GM19328 (cell line): ENCODE data around the gene IQUB.
"Not testable (repeated sequence)": the region's sequence is repeated elsewhere in the genome, so short reads cannot be mapped to it uniquely, and the experiment has no call there.

Experiments
- ATAC-seq: cut with Tn5 transposase; IDR thresholded peaks from one replicate; pipeline ENCODE4 v1.9.1; 2021; ENCODE audit warnings: mild to moderate bottlenecking, moderate library complexity; ENCODE audit not compliant: unreplicated experiment

Gene IQUB

GRCh38 chr7:123494193-123494796 is 40.1 kb downstream of the IQUB start:
- ATAC-seq, result no peak

- peak; percentile 62 for ATAC-seq
Measured at GRCh38 chr7:123492485-123492884, 41.9 kb downstream of the IQUB start.

GRCh38 chr7:123485721-123486120 is 48.7 kb downstream of the IQUB start:
- ATAC-seq, result no peak

DNA sequence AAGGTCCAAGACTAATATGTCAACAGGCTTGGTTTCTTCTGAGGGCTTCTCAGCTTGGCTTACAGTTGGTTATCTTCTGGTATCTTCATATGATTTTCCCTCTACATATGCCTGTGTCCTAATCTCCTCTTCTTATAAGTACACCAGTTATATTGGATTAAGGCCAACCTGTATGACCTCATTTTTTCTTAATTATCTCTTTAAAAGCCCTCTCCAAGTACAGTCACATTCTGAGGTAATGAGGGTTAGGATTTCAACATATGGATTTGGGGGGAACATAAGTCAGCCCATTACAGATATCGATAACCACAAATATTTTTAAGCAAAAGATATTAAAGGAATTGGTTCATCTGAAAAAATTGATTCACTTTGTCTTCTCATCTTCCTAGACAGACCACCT is 49.2 kb downstream of the IQUB start:
- no peak for ATAC-seq

GRCh38 chr7:123484199-123484598 is 50.2 kb downstream of the IQUB start:
- no peak for ATAC-seq

DNA sequence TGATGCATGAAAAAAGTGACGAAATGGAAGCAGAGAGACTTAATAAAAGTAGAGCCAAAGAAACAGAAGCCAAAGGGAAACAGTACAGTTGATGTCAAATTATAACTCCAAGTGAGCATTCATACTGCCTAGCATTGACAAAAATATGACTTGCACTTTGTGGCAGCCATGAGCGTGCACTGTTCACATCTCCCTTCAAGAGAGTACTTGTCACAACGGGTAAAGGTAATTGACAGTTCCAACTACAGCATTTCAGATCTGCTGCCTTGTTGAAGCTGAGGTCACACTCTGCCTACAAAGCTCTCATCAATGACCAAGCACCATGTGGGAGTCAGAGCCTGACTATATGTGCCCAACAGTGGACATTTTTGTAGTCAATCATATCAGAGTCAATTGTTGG is 54.3 kb downstream of the IQUB start:
- ATAC-seq, result no peak

DNA sequence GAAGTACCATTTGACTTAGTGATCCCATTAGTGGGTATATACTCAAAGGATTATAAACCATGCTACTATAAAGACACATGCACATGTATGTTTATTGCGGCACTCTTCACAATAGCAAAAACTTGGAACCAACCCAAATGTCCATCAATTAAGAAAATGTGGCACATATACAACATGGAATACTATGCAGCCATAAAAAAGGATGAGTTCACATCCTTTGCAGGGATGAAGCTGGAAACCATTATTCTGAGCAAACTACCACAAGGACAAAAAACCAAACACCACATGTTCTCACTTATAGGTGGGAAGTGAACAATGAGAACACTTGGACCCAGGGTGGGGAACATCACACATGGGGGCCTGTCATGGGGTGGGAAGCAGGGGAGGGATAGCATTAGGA is 56.3 kb downstream of the IQUB start:
- not testable (repeated sequence) for ATAC-seq

- ATAC-seq, result no peak
Measured at GRCh38 chr7:123472750-123473445, 61.5 kb downstream of the IQUB start.

GRCh38 chr7:123472327-123472726 is 62.1 kb downstream of the IQUB start:
- no peak for ATAC-seq

- no peak for ATAC-seq
Measured at GRCh38 chr7:123468303-123468702, 66.1 kb downstream of the IQUB start.

DNA sequence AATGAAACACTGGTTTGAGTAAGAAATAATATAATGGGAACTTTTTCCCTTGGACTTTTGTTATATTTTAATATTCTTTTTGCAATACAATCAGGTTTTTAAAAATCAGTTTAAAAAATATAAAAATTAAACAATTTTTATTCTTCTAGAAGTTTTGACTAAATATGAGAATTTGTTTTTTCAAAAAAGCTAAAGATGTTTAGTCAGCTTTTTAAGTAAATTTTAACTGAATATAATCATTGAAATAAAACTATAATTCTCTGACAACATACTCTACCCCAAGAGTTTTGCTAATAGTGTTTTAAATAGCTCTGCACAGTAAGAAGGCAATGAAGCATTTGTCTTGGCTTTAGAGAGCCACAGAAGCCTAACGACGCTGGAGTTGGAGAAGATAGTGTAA is 70.5 kb downstream of the IQUB start:
- no peak for ATAC-seq

DNA sequence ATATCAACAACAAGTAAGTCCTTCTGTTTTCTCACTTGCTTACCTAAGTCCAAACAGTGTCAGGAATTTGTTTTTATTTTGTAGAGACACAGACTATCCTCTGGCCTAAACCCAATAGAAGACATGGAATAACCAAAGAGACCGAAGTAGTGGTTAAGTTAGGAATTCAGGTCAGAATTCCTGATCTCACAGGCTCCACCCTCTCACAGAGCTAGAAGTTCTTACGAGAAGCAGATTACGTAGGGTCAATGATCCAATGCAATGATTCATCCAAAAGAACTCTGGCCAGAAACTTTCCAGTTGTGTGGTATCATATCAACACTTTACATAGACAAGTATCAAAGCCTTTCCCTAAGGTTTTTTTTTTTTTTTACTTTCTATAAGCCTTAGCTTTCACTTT is 73.8 kb downstream of the IQUB start:
- no peak for ATAC-seq

- ATAC-seq, result no peak
Measured at GRCh38 chr7:123455965-123456470, 78.4 kb downstream of the IQUB start.

DNA sequence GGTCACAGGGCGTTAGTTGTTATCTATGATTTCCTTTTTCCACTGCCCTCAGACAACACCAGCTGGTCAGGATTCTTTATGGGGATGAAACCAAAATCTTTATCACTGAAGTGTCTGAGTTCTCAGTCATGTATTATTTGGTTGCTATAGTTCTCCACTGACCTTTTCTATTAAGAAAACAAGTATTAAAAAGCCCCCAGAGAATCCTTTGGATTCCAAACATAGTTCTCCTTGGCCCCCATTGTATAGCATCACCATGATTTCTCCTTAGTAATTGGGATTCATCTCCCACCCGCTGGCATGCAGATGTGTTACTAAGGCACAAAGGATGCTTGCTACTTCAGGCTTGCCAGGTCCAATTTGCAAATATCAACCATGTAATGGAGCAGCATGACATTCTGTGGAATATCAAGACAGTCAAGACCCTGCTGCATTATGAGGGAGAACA is 94.3 kb downstream of the IQUB start:
- no peak for ATAC-seq

DNA sequence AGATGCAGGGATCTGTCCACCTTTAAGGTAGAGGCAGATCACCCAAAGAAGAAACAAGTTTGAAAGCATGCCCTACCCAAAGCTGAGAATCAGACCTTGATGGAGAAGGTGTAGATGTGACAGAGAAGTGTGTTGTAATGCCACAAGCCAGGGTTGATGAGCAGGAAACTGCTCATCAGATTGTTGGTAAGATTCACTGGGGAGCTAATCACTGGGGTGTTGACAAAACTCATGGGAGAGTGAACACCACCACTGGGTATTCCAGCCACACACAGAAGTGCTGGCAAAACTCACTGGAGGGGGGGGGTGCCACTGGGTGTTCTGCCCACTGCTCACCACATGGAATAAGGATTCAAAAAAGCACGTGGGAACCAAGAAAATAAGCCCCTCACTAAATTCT is 95.2 kb downstream of the IQUB start:
- ATAC-seq, result no peak

DNA sequence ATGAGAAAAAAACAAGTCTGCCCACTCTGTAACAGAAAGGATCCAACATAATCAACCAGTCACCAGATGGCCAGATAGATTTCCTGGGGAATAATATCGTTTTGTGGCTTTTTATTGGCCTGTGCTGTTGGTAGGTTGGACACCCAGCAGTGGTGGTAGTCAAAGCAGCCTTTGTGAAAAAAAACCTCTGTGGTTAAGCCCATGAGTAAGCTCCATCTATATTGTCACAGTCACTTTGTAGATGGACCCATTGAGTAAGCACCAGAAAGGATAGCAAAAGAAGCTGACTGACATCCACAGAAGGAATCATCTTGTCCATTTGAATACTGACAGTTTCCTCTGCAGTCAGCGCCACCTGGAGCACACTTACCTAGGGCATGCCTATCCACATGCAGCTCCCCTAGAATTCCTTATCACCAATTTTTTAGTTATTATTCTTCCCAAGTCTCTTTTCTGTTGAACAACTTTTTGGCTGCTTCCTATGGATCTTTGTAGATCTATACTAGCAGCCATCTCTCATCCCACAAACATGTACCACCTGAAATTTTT is 96.9 kb downstream of the IQUB start:
- ATAC-seq, result no peak

DNA sequence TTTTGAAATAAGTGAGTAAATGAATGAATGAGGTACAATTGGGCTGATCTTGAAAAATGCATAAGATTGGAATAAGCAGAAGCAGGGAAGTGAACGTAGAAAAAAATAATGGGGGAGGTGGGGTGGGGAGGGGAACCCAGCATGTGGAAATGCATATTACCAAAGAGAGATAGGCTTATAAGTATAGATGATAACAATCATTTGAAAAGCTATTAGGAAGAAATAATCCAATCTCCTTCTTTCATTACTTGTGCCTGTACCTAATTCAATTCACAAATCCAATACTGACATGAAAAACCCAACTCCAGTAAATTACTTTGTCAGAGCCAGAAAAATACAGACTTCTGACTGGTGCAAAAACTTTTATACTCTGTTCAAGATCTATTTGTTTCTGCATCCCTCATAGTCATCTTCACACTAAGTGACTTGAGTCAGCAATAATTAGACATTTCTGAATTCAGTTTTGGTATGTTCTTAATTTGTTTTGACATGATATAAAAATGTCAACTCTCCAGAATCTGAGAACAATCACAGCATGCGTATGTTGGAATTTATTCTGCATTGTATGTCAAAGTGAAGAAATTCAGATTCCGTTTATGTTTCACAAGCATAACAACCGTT is 99.2 kb downstream of the IQUB start:
- no peak for ATAC-seq

- ATAC-seq, result no peak
Measured at GRCh38 chr7:123433665-123434064, 100.7 kb downstream of the IQUB start.

- no peak for ATAC-seq
Measured at GRCh38 chr7:123432601-123433000, 101.8 kb downstream of the IQUB start.

DNA sequence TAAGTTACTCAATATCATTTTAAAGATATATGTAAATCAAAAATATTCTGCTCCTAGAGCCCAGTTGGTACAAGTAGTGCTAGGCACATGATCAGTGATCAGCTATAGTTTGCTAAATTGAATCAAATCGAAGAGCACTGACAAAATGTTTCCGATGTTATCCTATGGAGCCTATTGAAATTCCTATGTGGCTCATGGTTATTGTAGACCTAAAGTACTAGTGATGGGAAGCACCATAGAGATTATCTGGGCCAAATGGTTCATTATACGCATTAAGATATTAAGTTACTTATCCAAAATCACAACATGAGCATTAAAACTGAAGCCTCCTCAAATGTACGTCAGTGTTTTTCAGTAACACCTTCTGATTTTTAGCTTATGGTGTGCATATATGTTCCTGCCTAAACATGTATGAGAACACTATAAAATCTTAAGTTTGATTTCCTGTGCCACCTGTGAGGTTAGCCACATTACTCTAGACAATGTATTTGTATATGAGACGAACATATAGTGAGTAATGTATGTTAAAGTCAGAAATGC is 103.2 kb downstream of the IQUB start:
- no peak for ATAC-seq

DNA sequence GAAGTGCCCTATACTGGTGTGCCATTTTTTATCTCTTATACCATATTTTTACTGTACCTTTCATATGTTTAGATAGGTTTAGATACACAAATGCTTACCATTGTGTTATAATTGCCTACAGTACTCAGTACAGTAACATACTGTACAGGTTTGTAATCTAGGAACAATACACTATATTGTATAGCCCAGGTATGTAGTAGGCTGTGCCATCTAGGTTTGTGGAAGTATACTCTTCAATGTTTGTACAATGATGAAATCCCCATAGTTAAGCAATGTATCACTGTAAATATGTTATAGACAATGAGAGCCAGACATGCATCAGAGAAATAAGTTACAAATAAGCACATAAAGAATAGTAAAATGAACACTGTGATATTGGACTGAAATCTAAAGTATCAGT is 109.1 kb downstream of the IQUB start:
- no peak for ATAC-seq

GRCh38 chr7:123424463-123424862 is 109.9 kb downstream of the IQUB start:
- no peak for ATAC-seq
